Activated CD8-positive, alpha-beta T cell treated with anti-CD3 and anti-CD28 coated beads for 36 hours (primary cell): ENCODE data around the gene ADRB1. TPM values are rescaled to one million over a fixed set of nuclear protein-coding genes. Genes with fewer than 3 reads are reported as not detected.

ENCODE experiments used
- ATAC-seq: fragments of 200-7000 bp; cut with Tn5 transposase; one replicate; pipeline ENCODE4 v1.10.0; 2021; ENCODE audit warnings: mild to moderate bottlenecking, moderate library complexity
- CTCF ChIA-PET: fragments of 350-600 bp; sonication (Branson Sonifier 250); formaldehyde crosslinking; loops from one replicate; lab custom pipeline; 2021; ENCODE audit warnings: antibody characterized with exemption; lab: Charles Lee
- POLR2A ChIA-PET: fragments of 350-600 bp; sonication (Branson Sonifier 250); formaldehyde crosslinking; loops from one replicate; lab custom pipeline; 2021; ENCODE audit warnings: antibody characterized with exemption; lab: Charles Lee
- DNase-seq: peaks from one replicate; pipeline ENCODE4 v3.0.0-alpha.2; 2020
- H3K27ac Mint-ChIP-seq: one replicate; pipeline ENCODE4 v1.8.0; 2021; ENCODE audit warnings: mild to moderate bottlenecking, mixed read lengths
- H3K27me3 Mint-ChIP-seq: one replicate; pipeline ENCODE4 v1.8.0; 2021; ENCODE audit warnings: mixed read lengths
- H3K36me3 Mint-ChIP-seq: one replicate; pipeline ENCODE4 v1.8.0; 2021; ENCODE audit warnings: low read depth, mixed read lengths
- H3K4me1 Mint-ChIP-seq: one replicate; pipeline ENCODE4 v1.8.0; 2021; ENCODE audit warnings: low read depth, mixed read lengths
- H3K4me3 Mint-ChIP-seq: one replicate; pipeline ENCODE4 v1.8.0; 2021; ENCODE audit warnings: mild to moderate bottlenecking, moderate library complexity, mixed read lengths
- H3K9me3 Mint-ChIP-seq: one replicate; pipeline ENCODE4 v1.8.0; 2021; ENCODE audit warnings: mixed read lengths
- intact Hi-C: fragments of 100-400 bp; cut with micrococcal nuclease; formaldehyde crosslinking; loops from one replicate; pipeline ENCODE4 v1.10.0; 2022
- total RNA-seq, 2 experiments: library from RNA; stranded (reverse); gene quantifications; one replicate each; pipeline ENCODE4 v1.2.3, GENCODE V29; 2021
- TF ChIP-seq, protein P1 (sequence below): fragments of 200-600 bp; IDR thresholded peaks from one replicate; pipeline ENCODE4 v1.8.0; 2022; ENCODE audit warnings: antibody characterized with exemption, mild to moderate bottlenecking

Gene ADRB1
- total RNA-seq, 2 experiments from 2014 or later = 0.27 to 0.40 TPM

DNA sequence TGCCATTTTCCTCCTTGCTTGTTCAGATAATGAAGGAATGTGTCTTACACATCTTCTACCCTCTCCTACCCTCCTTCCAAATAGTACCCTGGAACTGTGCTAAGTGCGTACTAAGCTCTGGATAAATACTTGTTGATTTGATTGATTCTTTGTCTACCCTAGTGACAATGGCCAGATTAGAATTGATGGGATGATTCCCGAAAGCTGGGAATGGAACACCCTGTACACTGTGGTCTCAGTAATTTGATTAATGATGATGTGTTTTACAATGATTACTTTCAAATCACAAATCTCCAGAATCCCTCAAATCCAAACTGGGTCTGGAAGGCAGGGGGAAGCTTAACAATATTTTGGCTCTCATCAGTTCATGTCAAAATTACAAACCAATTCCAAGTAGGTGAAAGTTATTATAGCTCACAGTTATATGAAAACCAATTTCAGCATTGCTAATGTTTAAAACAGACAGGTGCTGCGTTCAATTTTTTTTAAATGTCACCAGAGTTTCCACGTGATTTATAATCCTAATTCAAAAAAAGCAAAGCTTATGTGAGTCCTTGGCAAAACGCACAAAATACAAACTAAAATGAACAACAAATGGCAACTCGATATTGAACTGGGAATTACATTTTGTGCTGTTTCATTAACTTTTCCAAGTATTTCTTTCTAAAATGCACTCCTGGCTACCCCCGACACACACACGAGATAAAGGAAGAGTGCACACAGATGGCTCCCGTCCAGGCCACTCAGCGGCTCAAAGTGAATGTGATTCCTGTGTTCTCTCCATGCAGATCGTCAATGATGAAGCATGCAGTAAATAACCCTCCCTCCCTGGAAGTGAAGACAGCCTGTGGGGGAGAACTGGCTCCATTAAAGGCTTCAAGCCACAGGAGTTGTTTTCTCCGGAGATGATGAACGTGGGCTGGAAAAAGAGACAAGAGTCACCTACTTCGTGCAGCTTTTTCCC, 21.7 kb upstream of the ADRB1 start:
- Mint-ChIP-seq H3K9me3 (no peaks in the 10 kb centered on the region), H3K4me3 (no peak overlapping the region), H3K4me1 (peaks cover 16% of the 10 kb centered on the region), H3K27me3 (peaks cover 14% of the 10 kb centered on the region), H3K36me3 (no peaks in the 10 kb centered on the region), H3K27ac (no peak overlapping the region)
- POLR2A ChIA-PET = interaction anchor here (0.6 kb wide), 1 partner anchor 137 kb away, joined by 3 read pairs; no protein-coding TSS in a partner anchor
- TF ChIP-seq, protein P1, sequence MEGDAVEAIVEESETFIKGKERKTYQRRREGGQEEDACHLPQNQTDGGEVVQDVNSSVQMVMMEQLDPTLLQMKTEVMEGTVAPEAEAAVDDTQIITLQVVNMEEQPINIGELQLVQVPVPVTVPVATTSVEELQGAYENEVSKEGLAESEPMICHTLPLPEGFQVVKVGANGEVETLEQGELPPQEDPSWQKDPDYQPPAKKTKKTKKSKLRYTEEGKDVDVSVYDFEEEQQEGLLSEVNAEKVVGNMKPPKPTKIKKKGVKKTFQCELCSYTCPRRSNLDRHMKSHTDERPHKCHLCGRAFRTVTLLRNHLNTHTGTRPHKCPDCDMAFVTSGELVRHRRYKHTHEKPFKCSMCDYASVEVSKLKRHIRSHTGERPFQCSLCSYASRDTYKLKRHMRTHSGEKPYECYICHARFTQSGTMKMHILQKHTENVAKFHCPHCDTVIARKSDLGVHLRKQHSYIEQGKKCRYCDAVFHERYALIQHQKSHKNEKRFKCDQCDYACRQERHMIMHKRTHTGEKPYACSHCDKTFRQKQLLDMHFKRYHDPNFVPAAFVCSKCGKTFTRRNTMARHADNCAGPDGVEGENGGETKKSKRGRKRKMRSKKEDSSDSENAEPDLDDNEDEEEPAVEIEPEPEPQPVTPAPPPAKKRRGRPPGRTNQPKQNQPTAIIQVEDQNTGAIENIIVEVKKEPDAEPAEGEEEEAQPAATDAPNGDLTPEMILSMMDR = no peak
- CTCF ChIA-PET = interaction anchor here (0.8 kb wide), 1 partner anchor 166 kb away, joined by 3 read pairs; no protein-coding TSS in a partner anchor
- DNase-seq (no peak), ATAC-seq (no peak)
- intact Hi-C loops = no loop called here

DNA sequence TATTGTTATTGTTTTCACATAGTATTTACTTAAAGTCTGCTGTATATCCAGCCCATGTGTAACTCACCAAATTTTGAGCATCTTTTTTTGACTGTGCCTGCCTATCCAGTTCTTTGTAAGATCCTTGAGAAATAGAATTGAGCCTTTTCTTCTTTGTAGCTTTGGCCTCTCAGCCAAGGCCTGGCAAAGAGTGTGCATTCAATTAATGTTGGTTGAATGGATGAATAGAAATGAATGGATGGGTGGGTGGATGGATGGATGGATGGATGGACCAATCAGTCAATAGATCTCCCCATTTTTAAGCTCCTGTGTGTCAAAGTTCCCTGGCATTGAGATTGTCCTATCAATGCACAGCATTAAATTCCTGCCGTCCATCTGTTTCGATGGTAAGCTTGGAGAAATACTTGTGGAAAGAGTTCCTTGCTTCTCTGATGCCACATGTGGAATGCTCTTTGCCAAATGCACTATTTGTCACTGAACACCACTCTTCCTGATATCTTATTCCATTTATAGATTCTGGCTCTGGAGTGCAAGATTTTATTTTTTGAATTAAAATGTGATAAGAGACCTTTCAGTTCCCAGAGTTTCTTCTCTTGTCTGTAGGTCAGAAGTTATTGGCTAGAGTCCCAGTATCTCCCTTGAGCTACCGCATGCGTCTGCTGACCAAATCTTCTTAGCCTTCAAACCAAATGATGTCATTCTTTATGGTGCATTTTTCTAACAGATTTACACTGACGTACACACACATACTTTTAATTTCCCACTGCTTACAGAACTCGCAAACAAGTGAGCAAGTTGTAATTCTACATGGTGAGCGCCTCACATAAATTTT, 20.7 kb upstream of the ADRB1 start:
- no peak for DNase-seq
- H3K27ac Mint-ChIP-seq = no peak overlapping the region
- H3K9me3 Mint-ChIP-seq = no peaks in the 10 kb centered on the region
- CTCF ChIA-PET = no interaction called here
- intact Hi-C loops = no loop called here
- TF ChIP-seq, protein P1 = no peak
- POLR2A ChIA-PET = no interaction called here
- peaks cover 14% of the 10 kb centered on the region for H3K27me3 Mint-ChIP-seq
- peaks cover 16% of the 10 kb centered on the region for H3K4me1 Mint-ChIP-seq
- H3K36me3 Mint-ChIP-seq = no peaks in the 10 kb centered on the region
- no peak for ATAC-seq
- no peak overlapping the region for H3K4me3 Mint-ChIP-seq

DNA sequence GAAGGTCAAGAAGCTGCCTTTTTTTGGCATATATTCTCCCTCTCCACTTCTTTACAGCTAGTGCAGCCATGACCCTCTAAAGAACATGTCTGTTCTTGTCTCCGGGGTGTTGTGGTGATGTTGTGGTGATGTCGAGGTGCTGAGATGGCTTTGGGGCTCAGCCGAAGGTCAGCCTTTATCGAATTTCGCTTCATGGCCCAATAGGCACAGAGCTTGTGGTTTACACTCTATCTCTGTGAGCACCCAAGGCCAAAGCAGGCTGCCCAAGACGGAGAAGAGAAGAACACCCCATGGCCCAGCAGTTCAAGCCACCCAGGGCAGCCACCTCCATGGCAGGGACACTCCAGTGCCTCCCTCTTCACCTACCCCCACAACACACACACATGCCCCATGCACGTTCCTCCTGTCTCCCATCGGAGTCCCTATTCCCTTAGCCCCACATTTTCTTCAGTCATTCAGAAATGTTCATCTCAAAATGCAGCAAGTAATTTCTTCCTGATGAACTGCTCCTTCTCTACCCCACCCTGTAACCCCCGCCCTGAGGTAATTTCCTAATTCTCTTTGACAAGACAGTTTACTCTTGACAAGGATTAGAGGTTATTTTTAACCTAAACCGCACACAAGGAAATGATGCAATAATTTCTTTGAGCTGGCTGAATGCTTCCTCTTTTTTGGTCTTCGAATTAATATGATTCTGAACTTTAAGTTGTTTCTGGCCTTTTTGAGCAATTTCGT, 18.6 kb upstream of the ADRB1 start:
- Mint-ChIP-seq H3K4me3 (no peak overlapping the region), H3K27ac (peak overlapping the region; percentile 79), H3K27me3 (peaks cover 26% of the 10 kb centered on the region), H3K4me1 (peaks cover 22% of the 10 kb centered on the region), H3K9me3 (no peaks in the 10 kb centered on the region), H3K36me3 (no peaks in the 10 kb centered on the region)
- ChIA-PET POLR2A (no interaction called here), CTCF (no interaction called here)
- TF ChIP-seq, protein P1 = no peak
- DNase-seq (peak; percentile 22), ATAC-seq (peak; percentile 72)
- intact Hi-C loops = no loop called here

DNA sequence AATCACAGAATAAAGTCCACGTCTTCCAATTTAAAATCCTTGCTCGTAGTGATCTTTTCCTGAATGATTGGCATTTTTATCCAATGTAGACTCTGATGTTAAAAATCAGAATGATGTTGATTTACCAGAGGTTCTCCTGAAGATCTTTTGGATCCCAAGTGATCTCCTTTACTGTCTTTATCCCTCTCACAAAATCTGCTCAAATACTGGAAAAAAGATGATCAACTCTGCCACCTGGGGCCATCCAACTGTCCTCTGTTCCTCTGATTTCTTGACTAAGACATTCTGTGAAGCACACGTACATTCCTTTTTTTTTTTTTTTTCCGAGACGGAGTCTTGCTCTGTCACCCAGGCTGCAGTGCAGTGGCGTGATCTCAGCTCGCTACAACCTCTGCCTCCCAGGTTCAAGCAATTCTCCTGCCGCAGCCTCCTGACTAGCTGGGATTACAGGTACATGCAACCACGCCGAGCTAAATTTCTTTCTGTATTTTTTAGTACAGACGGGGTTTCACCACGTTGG, 18.0 kb upstream of the ADRB1 start:
- Mint-ChIP-seq H3K4me3 (no peak overlapping the region), H3K36me3 (no peaks in the 10 kb centered on the region), H3K27me3 (peaks cover 27% of the 10 kb centered on the region), H3K27ac (peak overlapping the region; percentile 27), H3K9me3 (no peaks in the 10 kb centered on the region), H3K4me1 (peaks cover 22% of the 10 kb centered on the region)
- POLR2A ChIA-PET = no interaction called here
- CTCF ChIA-PET = no interaction called here
- intact Hi-C loops = no loop called here
- ATAC-seq (no peak), DNase-seq (no peak)
- TF ChIP-seq, protein P1 = no peak
